Neural cell (in vitro differentiated cells): ENCODE measurements around the gene PARK7. TPM values are rescaled to one million over a fixed set of nuclear protein-coding genes. Genes with fewer than 3 reads are reported as not detected.

ENCODE experiments used
- H2AFZ ChIP-seq: fragments of 200-600, 300-800 bp; sonication (generic), shearing (Covaris generic); 2 replicates; pipeline ENCODE4 v1.6.0; 2014; ENCODE audit warnings: low read depth, mild to moderate bottlenecking, antibody characterized with exemption, low read length, moderate library complexity
- H3F3A ChIP-seq: fragments of 200-600 bp; shearing (Covaris generic); 2 replicates; pipeline ENCODE4 v1.6.1; 2016; ENCODE audit warnings: mild to moderate bottlenecking, moderate library complexity, mixed read lengths, antibody characterized with exemption, low read length; ENCODE audit not compliant: insufficient read depth, poor library complexity, severe bottlenecking
- H3K27ac ChIP-seq: fragments of 200-600, 300-800 bp; sonication (generic), shearing (Covaris generic); 2 replicates; pipeline ENCODE4 v1.5.1; 2014; ENCODE audit warnings: mild to moderate bottlenecking, low read length, moderate library complexity
- H3K27me3 ChIP-seq: fragments of 300-800, 200-600 bp; sonication (generic), shearing (Covaris generic); 2 replicates; pipeline ENCODE4 v1.6.0; 2014; ENCODE audit warnings: mild to moderate bottlenecking, low read depth, low read length, moderate library complexity; ENCODE audit not compliant: insufficient read depth
- H3K36me3 ChIP-seq: fragments of 300-800, 200-600 bp; sonication (generic), shearing (Covaris generic); 2 replicates; pipeline ENCODE4 v1.5.1; 2014; ENCODE audit warnings: mild to moderate bottlenecking, antibody characterized with exemption, low read length, moderate library complexity; ENCODE audit not compliant: insufficient read depth
- H3K4me2 ChIP-seq: fragments of 300-800, 200-600 bp; sonication (generic), shearing (Covaris generic); 2 replicates; pipeline ENCODE4 v1.6.0; 2014; ENCODE audit warnings: mild to moderate bottlenecking, low read length
- H3K4me3 ChIP-seq: fragments of 300-800, 200-600 bp; sonication (generic), shearing (Covaris generic); 2 replicates; pipeline ENCODE4 v1.5.1; 2014; ENCODE audit warnings: mild to moderate bottlenecking, low read length, moderate library complexity
- H3K79me2 ChIP-seq: fragments of 200-600 bp; shearing (Covaris generic); replicated peaks from 2 replicates; pipeline ENCODE4 v1.6.0; 2014; ENCODE audit warnings: mild to moderate bottlenecking, low read length, moderate library complexity; ENCODE audit not compliant: insufficient read depth
- H3K9ac ChIP-seq: fragments of 300-800, 200-600 bp; sonication (generic), shearing (Covaris generic); 2 replicates; pipeline ENCODE4 v1.6.1; 2016; ENCODE audit warnings: mild to moderate bottlenecking, low read length, mixed read lengths
- H3K9me2 ChIP-seq: fragments of 200-600 bp; shearing (Covaris generic); 2 replicates; pipeline ENCODE4 v1.6.1; 2016; ENCODE audit warnings: mild to moderate bottlenecking, low read length, mixed read lengths; ENCODE audit not compliant: insufficient read depth
- H3K9me3 ChIP-seq: fragments of 200-600, 300-800 bp; sonication (generic), shearing (Covaris generic); 2 replicates; pipeline ENCODE4 v1.6.1; 2016; ENCODE audit warnings: mild to moderate bottlenecking, mixed run types, low read length, moderate library complexity, mixed read lengths
- H4K20me1 ChIP-seq: fragments of 200-600 bp; shearing (Covaris generic); 2 replicates; pipeline ENCODE4 v1.6.1; 2016; ENCODE audit warnings: mild to moderate bottlenecking, mixed run types; ENCODE audit not compliant: insufficient read depth
- CTCF ChIP-seq: fragments of 450-650 bp; IDR thresholded peaks from 2 replicates; pipeline ENCODE4 v1.5.1; 2014; ENCODE audit warnings: antibody characterized with exemption, mild to moderate bottlenecking, moderate library complexity; ENCODE audit not compliant: poor library complexity, severe bottlenecking
- EP300 ChIP-seq: fragments of 450-650 bp; conservative IDR thresholded peaks from 2 replicates; pipeline ENCODE4 v1.6.1; 2014; ENCODE audit warnings: antibody characterized with exemption, mild to moderate bottlenecking, moderate library complexity; ENCODE audit not compliant: poor library complexity, severe bottlenecking
- EZH2 ChIP-seq: fragments of 200-600, 300-800 bp; shearing (Covaris generic), sonication (generic); IDR thresholded peaks from 2 replicates; pipeline ENCODE4 v1.6.1; 2014; ENCODE audit warnings: antibody characterized with exemption, low read length, borderline replicate concordance, mild to moderate bottlenecking; ENCODE audit not compliant: insufficient read depth, poor library complexity, severe bottlenecking
- MXI1 ChIP-seq: fragments of 450-650 bp; conservative IDR thresholded peaks from 2 replicates; pipeline ENCODE4 v1.6.1; 2014; ENCODE audit warnings: antibody characterized with exemption, mild to moderate bottlenecking; ENCODE audit not compliant: poor library complexity, severe bottlenecking
- POLR2AphosphoS5 ChIP-seq: IDR thresholded peaks from 2 replicates; pipeline ENCODE4 v1.6.1; 2012
- RAD21 ChIP-seq: fragments of 450-650 bp; conservative IDR thresholded peaks from 2 replicates; pipeline ENCODE4 v1.6.1; 2014; ENCODE audit warnings: antibody characterized with exemption, mild to moderate bottlenecking, moderate library complexity
- REST ChIP-seq: IDR thresholded peaks from 2 replicates; pipeline ENCODE4 v1.6.1; 2012; ENCODE audit warnings: borderline replicate concordance
- SMC3 ChIP-seq: fragments of 450-650 bp; conservative IDR thresholded peaks from 2 replicates; pipeline ENCODE4 v1.6.1; 2014; ENCODE audit warnings: antibody characterized with exemption, mild to moderate bottlenecking, moderate library complexity; ENCODE audit not compliant: poor library complexity
- TAF1 ChIP-seq: IDR thresholded peaks from 2 replicates; pipeline ENCODE4 v1.6.1; 2012; ENCODE audit warnings: low read depth
- polyA plus RNA-seq: library from polyadenylated mRNA; depleted of rRNA; stranded (reverse); fragments of >200 nt; gene quantifications from 2 replicates; pipeline ENCODE4 v1.2.3, GENCODE V29; 2014

Gene PARK7
- polyA plus RNA-seq, 1 donor from 2014 or later = 378 TPM

- Histone ChIP-seq H3K9ac (no peak overlapping the region), H3K27ac (no peak overlapping the region), H3K27me3 (no peaks in the 10 kb centered on the region), H3K4me2 (no peak overlapping the region), H3K36me3 (no peaks in the 10 kb centered on the region), H3K79me2 (no peaks in the 10 kb centered on the region), H3F3A (no peaks in the 10 kb centered on the region), H3K9me2 (no peaks in the 10 kb centered on the region), H3K4me3 (no peak overlapping the region), H3K9me3 (no peaks in the 10 kb centered on the region), H4K20me1 (no peaks in the 10 kb centered on the region), H2AFZ (no peak overlapping the region)
- no peak for TF ChIP-seq POLR2AphosphoS5
- TF ChIP-seq MXI1 = no peak
- no peak for TF ChIP-seq RAD21
- no peak for TF ChIP-seq CTCF
- TF ChIP-seq REST = no peak
- no peak for TF ChIP-seq SMC3
- TF ChIP-seq TAF1 = no peak
- TF ChIP-seq EP300 = no peak
- TF ChIP-seq EZH2 = no peak
Measured at GRCh38 chr1:7995437-7995836, 33.9 kb downstream of the PARK7 start.

- H3K9me3 ChIP-seq = no peaks in the 10 kb centered on the region
- no peaks in the 10 kb centered on the region for H4K20me1 ChIP-seq
- no peak overlapping the region for H3K27ac ChIP-seq
- no peak overlapping the region for H3K9ac ChIP-seq
- no peak overlapping the region for H2AFZ ChIP-seq
- no peaks in the 10 kb centered on the region for H3K36me3 ChIP-seq
- H3K4me3 ChIP-seq = no peak overlapping the region
- H3F3A ChIP-seq = no peaks in the 10 kb centered on the region
- no peaks in the 10 kb centered on the region for H3K79me2 ChIP-seq
- H3K9me2 ChIP-seq = no peaks in the 10 kb centered on the region
- no peak for TF ChIP-seq EZH2
- TF ChIP-seq RAD21 = no peak
- no peak for TF ChIP-seq SMC3
- TF ChIP-seq CTCF = no peak
- no peak for TF ChIP-seq POLR2AphosphoS5
- no peak for TF ChIP-seq TAF1
- no peak for TF ChIP-seq MXI1
- no peak overlapping the region for H3K4me2 ChIP-seq
- H3K27me3 ChIP-seq = no peaks in the 10 kb centered on the region
Measured at GRCh38 chr1:8002329-8002910, 40.9 kb downstream of the PARK7 start.
